KOPT-K1 (cell line): Measurements from ENCODE around the gene ZBTB46.
"Not testable (repeated sequence)": the region's sequence is repeated elsewhere in the genome, so short reads cannot be mapped to it uniquely, and the experiment has no call there.

Experiments used
- H3K27ac ChIP-seq: fragments of 200-600 bp; sonication (generic); 2 replicates; pipeline ENCODE4 v1.5.1; 2016; ENCODE audit warnings: antibody characterized with exemption, mild to moderate bottlenecking, low read depth, low read length; ENCODE audit not compliant: poor library complexity, severe bottlenecking
- H3K36me3 ChIP-seq: fragments of 200-600 bp; sonication (generic); 2 replicates; pipeline ENCODE4 v1.5.1; 2017; ENCODE audit warnings: antibody characterized with exemption, mild to moderate bottlenecking, low read length, moderate library complexity; ENCODE audit not compliant: insufficient read depth
- H3K9me3 ChIP-seq: fragments of 200-600 bp; sonication (generic); 2 replicates; pipeline ENCODE4 v1.5.1; 2017; ENCODE audit warnings: antibody characterized with exemption, low read length, mild to moderate bottlenecking; ENCODE audit not compliant: insufficient read depth, poor library complexity, severe bottlenecking

ZBTB46 gene

GRCh38 chr20:63778857-63779256, 52.2 kb downstream of the ZBTB46 start:
- H3K27ac ChIP-seq = no peak overlapping the region

GRCh38 chr20:63778034-63778752, 52.9 kb downstream of the ZBTB46 start:
- H3K36me3 ChIP-seq = no peaks in the 10 kb centered on the region
- H3K9me3 ChIP-seq = no peaks in the 10 kb centered on the region
- H3K27ac ChIP-seq = no peak overlapping the region

More at GRCh38 chr20:63778857-63779256, 52.2 kb downstream of the ZBTB46 start:
- H3K9me3 ChIP-seq = no peaks in the 10 kb centered on the region
- H3K36me3 ChIP-seq = no peaks in the 10 kb centered on the region

- Histone ChIP-seq H3K36me3 (no peaks in the 10 kb centered on the region), H3K9me3 (no peaks in the 10 kb centered on the region), H3K27ac (no peak overlapping the region)
Measured at GRCh38 chr20:63777614-63778013, 53.5 kb downstream of the ZBTB46 start.

- not testable (repeated sequence) for H3K9me3 ChIP-seq, H3K36me3 ChIP-seq, H3K27ac ChIP-seq
Measured at GRCh38 chr20:63776875-63777274, 54.2 kb downstream of the ZBTB46 start.

GRCh38 chr20:63775096-63775978, 55.7 kb downstream of the ZBTB46 start:
- Histone ChIP-seq H3K9me3 (no peaks in the 10 kb centered on the region), H3K27ac (no peak overlapping the region), H3K36me3 (no peaks in the 10 kb centered on the region)

GRCh38 chr20:63774306-63774705, 56.8 kb downstream of the ZBTB46 start:
- Histone ChIP-seq H3K27ac (no peak overlapping the region), H3K9me3 (no peaks in the 10 kb centered on the region), H3K36me3 (no peaks in the 10 kb centered on the region)

GRCh38 chr20:63773571-63774241, 57.4 kb downstream of the ZBTB46 start:
- H3K36me3 ChIP-seq = no peaks in the 10 kb centered on the region
- no peak overlapping the region for H3K27ac ChIP-seq
- no peaks in the 10 kb centered on the region for H3K9me3 ChIP-seq

GRCh38 chr20:63772781-63773518, 58.1 kb downstream of the ZBTB46 start:
- no peaks in the 10 kb centered on the region for H3K36me3 ChIP-seq
- no peak overlapping the region for H3K27ac ChIP-seq

GRCh38 chr20:63771046-63771707, 59.9 kb downstream of the ZBTB46 start:
- H3K36me3 ChIP-seq = no peaks in the 10 kb centered on the region

More at GRCh38 chr20:63772781-63773518, 58.1 kb downstream of the ZBTB46 start:
- H3K9me3 ChIP-seq = no peaks in the 10 kb centered on the region

GRCh38 chr20:63769891-63770474, 61.1 kb downstream of the ZBTB46 start:
- Histone ChIP-seq H3K9me3 (no peaks in the 10 kb centered on the region), H3K27ac (no peak overlapping the region), H3K36me3 (no peaks in the 10 kb centered on the region)

More at GRCh38 chr20:63771046-63771707, 59.9 kb downstream of the ZBTB46 start:
- Histone ChIP-seq H3K27ac (no peak overlapping the region), H3K9me3 (no peaks in the 10 kb centered on the region)

- no peaks in the 10 kb centered on the region for H3K9me3 ChIP-seq
- no peak overlapping the region for H3K27ac ChIP-seq
- no peaks in the 10 kb centered on the region for H3K36me3 ChIP-seq
Measured at GRCh38 chr20:63768591-63769515, 62.2 kb downstream of the ZBTB46 start.

GRCh38 chr20:63767886-63768285, 63.2 kb downstream of the ZBTB46 start:
- H3K36me3 ChIP-seq = no peaks in the 10 kb centered on the region
- no peaks in the 10 kb centered on the region for H3K9me3 ChIP-seq
- H3K27ac ChIP-seq = no peak overlapping the region

- no peak overlapping the region for H3K27ac ChIP-seq
- H3K9me3 ChIP-seq = no peaks in the 10 kb centered on the region
- no peaks in the 10 kb centered on the region for H3K36me3 ChIP-seq
Measured at GRCh38 chr20:63767456-63767855, 63.6 kb downstream of the ZBTB46 start.
